Measurements from ENCODE around the gene SPRR4.
"Not testable (repeated sequence)": the region's sequence is repeated elsewhere in the genome, so short reads cannot be mapped to it uniquely, and the experiment has no call there.

SPRR4 gene

GRCh38 chr1:153021829-153022228, 51.4 kb downstream of the SPRR4 start:
- not testable (repeated sequence) for DNase-seq (ENCODE audit: low read depth, low spot score)

Data from smooth muscle cell of the brain vasculature (primary cell).